IMR-90 (cell line): Measurements from ENCODE around the gene MTERF2. TPM values are rescaled to one million over a fixed set of nuclear protein-coding genes. Genes with fewer than 3 reads are reported as not detected.

Experiments
- ATAC-seq: fragments of 200-7000 bp; cut with Tn5 transposase; 2 replicates; pipeline ENCODE4 v1.9.1; 2020; ENCODE audit warnings: low read depth, mild to moderate bottlenecking, moderate library complexity
- BruUV-seq: library from RNA; stranded (reverse); fragments of 400-500 nt; replicated peaks from 2 replicates; lab custom pipeline; 2021; lab: Mats Ljungman, UMichigan
- CTCF ChIA-PET: fragments of 300-600 bp; formaldehyde crosslinking; extraction: SDS; loops from one replicate; lab custom pipeline; 2021; ENCODE audit warnings: antibody characterized with exemption; lab: Yijun Ruan, JAX
- POLR2A ChIA-PET: fragments of 300-600 bp; sonication (Branson Sonifier 250); formaldehyde crosslinking; loops from one replicate; lab custom pipeline; 2022; ENCODE audit warnings: antibody characterized with exemption; ENCODE audit not compliant: unreplicated experiment; lab: Charles Lee
- DNase-seq: peaks from one replicate; pipeline ENCODE4 v3.0.0; 2013
- H2AFZ ChIP-seq: replicated peaks from 2 replicates; pipeline ENCODE3; 2013; ENCODE audit warnings: low read length, mild to moderate bottlenecking; ENCODE audit not compliant: poor library complexity
- H2AK5ac ChIP-seq: 2 replicates; pipeline ENCODE4 v1.6.1; 2013; ENCODE audit warnings: low read depth, low read length, inconsistent platforms
- H2AK9ac ChIP-seq: replicated peaks from 2 replicates; pipeline ENCODE3; 2013; ENCODE audit warnings: mild to moderate bottlenecking, low read depth, low read length, moderate library complexity; ENCODE audit not compliant: poor library complexity
- H2BK120ac ChIP-seq: 2 replicates; pipeline ENCODE4 v1.6.1; 2013; ENCODE audit warnings: low read depth, low read length, inconsistent platforms
- H2BK15ac ChIP-seq: 3 replicates; pipeline ENCODE4 v1.6.1; 2013; ENCODE audit warnings: low read depth, low read length, inconsistent platforms
- H2BK20ac ChIP-seq: 2 replicates; pipeline ENCODE4 v1.6.1; 2013; ENCODE audit warnings: low read depth, mild to moderate bottlenecking, inconsistent platforms, low read length, moderate library complexity
- H2BK5ac ChIP-seq: 2 replicates; pipeline ENCODE4 v1.6.1; 2013; ENCODE audit warnings: mild to moderate bottlenecking, low read depth, low read length, inconsistent platforms; ENCODE audit not compliant: poor library complexity, severe bottlenecking
- H3K14ac ChIP-seq: replicated peaks from 2 replicates; pipeline ENCODE4 v1.6.1; 2013; ENCODE audit warnings: low read depth, low read length, inconsistent platforms
- H3K18ac ChIP-seq: 2 replicates; pipeline ENCODE4 v1.6.1; 2013; ENCODE audit warnings: low read depth, low read length, control low read depth
- H3K23ac ChIP-seq: 2 replicates; pipeline ENCODE4 v1.6.1; 2013; ENCODE audit warnings: low read depth, low read length, inconsistent platforms
- H3K27ac ChIP-seq: 2 replicates; pipeline ENCODE4 v1.5.1; 2013; ENCODE audit warnings: mild to moderate bottlenecking, control low read depth, low read length; ENCODE audit not compliant: insufficient read depth
- H3K27me3 ChIP-seq: 2 replicates; pipeline ENCODE4 v1.6.1; 2013; ENCODE audit warnings: low read length; ENCODE audit not compliant: control insufficient read depth, insufficient read depth
- H3K36me3 ChIP-seq: 2 replicates; pipeline ENCODE4 v1.6.1; 2013; ENCODE audit warnings: low read length, mixed read lengths; ENCODE audit not compliant: control insufficient read depth, insufficient read depth
- H3K4ac ChIP-seq: 2 replicates; pipeline ENCODE4 v1.6.1; 2013; ENCODE audit warnings: low read depth, low read length, inconsistent platforms
- H3K4me1 ChIP-seq: 2 replicates; pipeline ENCODE4 v1.6.1; 2013; ENCODE audit warnings: low read length, mixed read lengths; ENCODE audit not compliant: control insufficient read depth, insufficient read depth
- H3K4me2 ChIP-seq: 2 replicates; pipeline ENCODE4 v1.6.1; 2013; ENCODE audit warnings: low read depth, mild to moderate bottlenecking, control low read depth, low read length, moderate library complexity
- H3K4me3 ChIP-seq: 2 replicates; pipeline ENCODE4 v1.5.1; 2013; ENCODE audit warnings: low read depth, mild to moderate bottlenecking, control low read depth, low read length, moderate library complexity; ENCODE audit not compliant: insufficient read depth
- H3K56ac ChIP-seq: 2 replicates; pipeline ENCODE4 v1.6.1; 2013; ENCODE audit warnings: low read length, inconsistent platforms; ENCODE audit not compliant: insufficient read depth; ENCODE audit errors: extremely low read depth
- H3K79me1 ChIP-seq, 2 experiments: 2 replicates each; pipeline ENCODE4 v1.6.1; 2013; ENCODE audit warnings: low read length in 2 of 2, inconsistent platforms in 1 of 2, low read depth in 1 of 2
- H3K9ac ChIP-seq: 2 replicates; pipeline ENCODE4 v1.6.1; 2013; ENCODE audit warnings: low read depth, low read length, control low read depth
- H3K9me1 ChIP-seq: 2 replicates; pipeline ENCODE4 v1.6.1; 2013; ENCODE audit warnings: low read length, inconsistent platforms; ENCODE audit not compliant: insufficient read depth
- H3K9me3 ChIP-seq: 2 replicates; pipeline ENCODE4 v1.6.1; 2013; ENCODE audit warnings: low read length; ENCODE audit not compliant: control insufficient read depth, insufficient read depth
- H4K20me1 ChIP-seq: 2 replicates; pipeline ENCODE4 v1.6.1; 2013; ENCODE audit warnings: low read length, inconsistent platforms; ENCODE audit not compliant: insufficient read depth
- H4K5ac ChIP-seq: 2 replicates; pipeline ENCODE4 v1.6.1; 2013; ENCODE audit warnings: mild to moderate bottlenecking, low read depth, low read length, control low read depth
- H4K8ac ChIP-seq, 2 experiments: 2 replicates each; pipeline ENCODE4 v1.6.1; 2013; ENCODE audit warnings: low read depth in 2 of 2, low read length in 2 of 2, control low read depth in 1 of 2, inconsistent platforms in 1 of 2
- H4K91ac ChIP-seq: 2 replicates; pipeline ENCODE4 v1.6.1; 2013; ENCODE audit warnings: low read depth, low read length, inconsistent platforms; ENCODE audit not compliant: insufficient read depth
- BHLHE40 ChIP-seq: fragments of 150-350 bp; IDR thresholded peaks from 2 replicates; pipeline ENCODE4 v1.6.1; 2016; ENCODE audit warnings: mild to moderate bottlenecking, low read depth, low read length
- CEBPB ChIP-seq: IDR thresholded peaks from 2 replicates; pipeline ENCODE4 v1.6.1; 2012; ENCODE audit warnings: low read depth, low read length, improper control_type of control experiment
- CHD1 ChIP-seq: IDR thresholded peaks from 2 replicates; pipeline ENCODE4 v1.6.1; 2012; ENCODE audit warnings: low read depth, low read length, improper control_type of control experiment
- ELK1 ChIP-seq: fragments of 150-350 bp; IDR thresholded peaks from 2 replicates; pipeline ENCODE4 v1.6.1; 2016; ENCODE audit warnings: low read depth, mild to moderate bottlenecking, low read length, moderate library complexity, borderline replicate concordance
- FOS ChIP-seq: fragments of 150-350 bp; IDR thresholded peaks from 2 replicates; pipeline ENCODE4 v1.6.1; 2016; ENCODE audit warnings: low read depth, low read length
- MAFK ChIP-seq: IDR thresholded peaks from 2 replicates; pipeline ENCODE4 v1.6.1; 2012; ENCODE audit warnings: low read depth, low read length, improper control_type of control experiment
- MAZ ChIP-seq: IDR thresholded peaks from 2 replicates; pipeline ENCODE4 v1.6.1; 2012; ENCODE audit warnings: low read depth, mild to moderate bottlenecking, low read length, improper control_type of control experiment, moderate library complexity, borderline replicate concordance
- MXI1 ChIP-seq: IDR thresholded peaks from 2 replicates; pipeline ENCODE4 v1.6.1; 2012; ENCODE audit warnings: low read depth, mild to moderate bottlenecking, low read length, moderate library complexity, borderline replicate concordance
- NFE2L2 ChIP-seq: fragments of 150-350 bp; IDR thresholded peaks from 2 replicates; pipeline ENCODE4 v1.6.1; 2016; ENCODE audit warnings: low read depth, mild to moderate bottlenecking, low read length
- POLR2A ChIP-seq: IDR thresholded peaks from 2 replicates; pipeline ENCODE4 v1.6.1; 2012; ENCODE audit warnings: mild to moderate bottlenecking, low read depth, low read length
- RAD21 ChIP-seq: IDR thresholded peaks from 2 replicates; pipeline ENCODE4 v1.6.1; 2012; ENCODE audit warnings: low read length, improper control_type of control experiment
- RCOR1 ChIP-seq: IDR thresholded peaks from 2 replicates; pipeline ENCODE4 v1.6.1; 2012; ENCODE audit warnings: mild to moderate bottlenecking, low read length, improper control_type of control experiment; ENCODE audit not compliant: insufficient replicate concordance
- RFX5 ChIP-seq: IDR thresholded peaks from 2 replicates; pipeline ENCODE4 v1.8.0; 2012; ENCODE audit warnings: low read depth, mild to moderate bottlenecking, low read length, moderate library complexity
- SMC3 ChIP-seq: fragments of 150-350 bp; IDR thresholded peaks from 2 replicates; pipeline ENCODE4 v1.6.1; 2016; ENCODE audit warnings: low read depth, mild to moderate bottlenecking, antibody characterized with exemption, low read length, moderate library complexity
- USF2 ChIP-seq: fragments of 150-350 bp; IDR thresholded peaks from 2 replicates; pipeline ENCODE4 v1.6.1; 2017; ENCODE audit warnings: mild to moderate bottlenecking, antibody characterized with exemption, low read length, low read depth
- WGBS, 2 experiments: methylation state at CpG; one replicate each; pipeline versions ENCODE4 v1.1.5 to v1.1.7; 2013; ENCODE audit warnings: missing lambda C conversion rate in 2 of 2; ENCODE audit not compliant: insufficient read length in 1 of 2; ENCODE audit errors: extremely low coverage in 2 of 2; 5-methylcytosine and 5-hydroxymethylcytosine counted together
- dilution Hi-C: fragments of 300-500 bp; cut with HindIII; formaldehyde crosslinking; loops from one replicate; pipeline ENCODE4 v1.14.3; 2018; ENCODE audit warnings: low sequenced_read_pairs; ENCODE audit not compliant: unreplicated experiment
- in situ Hi-C: fragments of 300-500 bp; cut with MboI; formaldehyde crosslinking; loops from 3 replicates; pipeline ENCODE4 v1.14.3; 2019; ENCODE audit warnings: low sequenced_read_pairs, inconsistent platforms, mixed read lengths
- intact Hi-C: fragments of 100-400 bp; cut with micrococcal nuclease; formaldehyde crosslinking; loops from 2 replicates; pipeline ENCODE4 v1.10.0; 2022
- polyA plus RNA-seq, 3 experiments: library from polyadenylated mRNA; depleted of rRNA; stranded (reverse); fragments of >200 nt; gene quantifications; 2 replicates each; pipeline ENCODE4 v1.2.3, GENCODE V29; 2012; ENCODE audit warnings: low replicate concordance in 1 of 3
- total RNA-seq: library from RNA; depleted of rRNA; stranded (reverse); fragments of >200 nt; gene quantifications from 2 replicates; pipeline ENCODE4 v1.2.3, GENCODE V29; 2012

MTERF2 gene
- total and polyA plus RNA-seq, 2 of the 4 experiments (the other 2 are of a cell fraction): 3.0 to 3.8 TPM

GRCh38 chr12:107035733-107036132 is 48.8 kb upstream of the MTERF2 start (continued):
- no peak for TF ChIP-seq FOS

- no peak overlapping the region for H4K91ac ChIP-seq
- no peak overlapping the region for H2AK5ac ChIP-seq
- WGBS, 2 experiments: no CpG with 5 or more reads among the region's 9 CpGs
- DNase-seq (no peak), ATAC-seq (no peak)
- H2AK9ac ChIP-seq: no peak overlapping the region
- no peak overlapping the region for H3K4me2 ChIP-seq
- CTCF ChIA-PET: no interaction called here
- POLR2A ChIA-PET: no interaction called here
- TF ChIP-seq POLR2A (no peak), MXI1 (no peak), USF2 (no peak), BHLHE40 (no peak), CEBPB (no peak), FOS (no peak), ELK1 (no peak), MAZ (no peak), CHD1 (no peak), SMC3 (no peak), RCOR1 (no peak), RFX5 (no peak), NFE2L2 (no peak), MAFK (no peak), RAD21 (no peak)
- BruUV-seq: no TSS peak
- dilution Hi-C loops: no loop called here
- no peak overlapping the region for H3K14ac ChIP-seq
- in situ Hi-C loops: no loop called here
- H3K4me1 ChIP-seq: 0 out of 2 replicates have a peak, but pooled peaks cover under 1% of the 10 kb centered on the region
- H3K79me1 ChIP-seq: peaks cover 15 to 21% of the 10 kb centered on the region in 2 experiments
- H3K27ac ChIP-seq: no peak overlapping the region
- no peak overlapping the region for H2BK5ac ChIP-seq
- H3K4me3 ChIP-seq: no peak overlapping the region
- no peak overlapping the region for H4K5ac ChIP-seq
- H3K18ac ChIP-seq: no peak overlapping the region
- H3K27me3 ChIP-seq: no peaks in the 10 kb centered on the region
- intact Hi-C loops: no loop called here
- no peak overlapping the region for H3K9ac ChIP-seq
- H3K9me1 ChIP-seq: no peaks in the 10 kb centered on the region; the same call in 1 of the 2 replicates
- H2AFZ ChIP-seq: no peak overlapping the region
- H4K20me1 ChIP-seq: peaks cover 6% of the 10 kb centered on the region; the same call in 1 of the 2 replicates
- no peaks in the 10 kb centered on the region for H3K36me3 ChIP-seq
- H3K23ac ChIP-seq: no peak overlapping the region
- H4K8ac ChIP-seq: no peak overlapping the region
- no peak overlapping the region for H2BK20ac ChIP-seq
- no peak overlapping the region for H3K56ac ChIP-seq
- no peak overlapping the region for H2BK15ac ChIP-seq
- H3K4ac ChIP-seq: no peak overlapping the region
- no peak overlapping the region for H2BK120ac ChIP-seq
- no peaks in the 10 kb centered on the region for H3K9me3 ChIP-seq
Observed at GRCh38 chr12:107033758-107034739, 47.1 kb upstream of the MTERF2 start.
